ENCODE data around the gene ANKRD7.
"Not testable (repeated sequence)": the region's sequence is repeated elsewhere in the genome, so short reads cannot be mapped to it uniquely, and the experiment has no call there.

ANKRD7 gene

GRCh38 chr7:118239014-118239413, 14.5 kb downstream of the ANKRD7 start:
- DNase-seq = no peak

- DNase-seq = not testable (repeated sequence)
Observed at GRCh38 chr7:118240320-118240719, 15.8 kb downstream of the ANKRD7 start.

- DNase-seq = no peak
Observed at GRCh38 chr7:118243695-118244094, 19.2 kb downstream of the ANKRD7 start.

- no peak for DNase-seq
Observed at GRCh38 chr7:118245267-118246040, 20.9 kb downstream of the ANKRD7 start.

GRCh38 chr7:118250860-118251494, 26.5 kb downstream of the ANKRD7 start:
- no peak for DNase-seq

- DNase-seq = no peak
Observed at GRCh38 chr7:118252087-118252486, 27.6 kb downstream of the ANKRD7 start.

- no peak for DNase-seq
Observed at GRCh38 chr7:118259115-118259514, 34.6 kb downstream of the ANKRD7 start.

- DNase-seq = no peak
Observed at GRCh38 chr7:118264836-118265235, 40.3 kb downstream of the ANKRD7 start.

- DNase-seq = no peak
Observed at GRCh38 chr7:118280319-118281012, 56.0 kb downstream of the ANKRD7 start.

GRCh38 chr7:118281196-118281595, 56.7 kb downstream of the ANKRD7 start:
- DNase-seq = no peak

- no peak for DNase-seq
Observed at GRCh38 chr7:118285358-118285757, 60.9 kb downstream of the ANKRD7 start.

- no peak for DNase-seq
Observed at GRCh38 chr7:118286131-118286530, 61.6 kb downstream of the ANKRD7 start.

- no peak for DNase-seq
Observed at GRCh38 chr7:118288098-118288497, 63.6 kb downstream of the ANKRD7 start.

GRCh38 chr7:118289476-118289875, 65.0 kb downstream of the ANKRD7 start:
- no peak for DNase-seq
